Muscle layer of colon (tissue), 2 donors: Measurements from ENCODE around the gene CTSH.
"Not testable (repeated sequence)": the region's sequence is repeated elsewhere in the genome, so short reads cannot be mapped to it uniquely, and the experiment has no call there.

Experiments used
- H3K27ac ChIP-seq: one replicate; pipeline ENCODE4 v1.7.0; 2013; ENCODE audit warnings: low read depth, mild to moderate bottlenecking, low read length, moderate library complexity
- H3K27me3 ChIP-seq, 2 donors: one replicate each; pipeline ENCODE4 v1.7.0; 2013; ENCODE audit warnings: low read length in 2 of 2, mild to moderate bottlenecking in 2 of 2; ENCODE audit not compliant: insufficient read depth in 2 of 2, control insufficient read depth in 1 of 2
- H3K36me3 ChIP-seq: one replicate; pipeline ENCODE4 v1.7.0; 2013; ENCODE audit warnings: mild to moderate bottlenecking, low read length; ENCODE audit not compliant: insufficient read depth
- H3K4me1 ChIP-seq: one replicate; pipeline ENCODE4 v1.7.0; 2013; ENCODE audit warnings: mild to moderate bottlenecking, low read length; ENCODE audit not compliant: insufficient read depth
- H3K4me3 ChIP-seq, 2 donors: one replicate each; pipeline ENCODE4 v1.7.0; 2013; ENCODE audit warnings: low read length in 2 of 2, low read depth in 1 of 2, mild to moderate bottlenecking in 1 of 2, moderate library complexity in 1 of 2
- H3K9ac ChIP-seq: one replicate; pipeline ENCODE4 v1.7.0; 2013; ENCODE audit warnings: low read length
- H3K9me3 ChIP-seq: one replicate; pipeline ENCODE4 v1.7.0; 2013; ENCODE audit warnings: mild to moderate bottlenecking, low read length
- donor health status: abdominal sarcoma.
- donor health status: Adenocarcinoma of cecum.

Gene CTSH

GRCh38 chr15:78872972-78873792 is 71.7 kb downstream of the CTSH start:
- H3K4me3 ChIP-seq = peak overlapping the region; percentile 66 to 77
- H3K27me3 ChIP-seq = no peaks in the 10 kb centered on the region
- H3K27ac ChIP-seq = peak overlapping the region; percentile 94
- peaks cover 32% of the 10 kb centered on the region for H3K4me1 ChIP-seq
- no peaks in the 10 kb centered on the region for H3K36me3 ChIP-seq
- H3K9ac ChIP-seq = peak overlapping the region; percentile 96
- H3K9me3 ChIP-seq = no peaks in the 10 kb centered on the region

GRCh38 chr15:78872155-78872971 is 72.5 kb downstream of the CTSH start, which contains the start of gene MORF4L1:
Gene MORF4L1, plus strand, starts transcription at chr15:78872890. Its CDS starts 128 bp downstream, at chr15:78873018.
- peaks cover 26% of the 10 kb centered on the region for H3K4me1 ChIP-seq
- no peaks in the 10 kb centered on the region for H3K36me3 ChIP-seq
- H3K27me3 ChIP-seq = no peaks in the 10 kb centered on the region
- no peaks in the 10 kb centered on the region for H3K9me3 ChIP-seq
- peak within 1 kb of the TSS; percentile 94 for H3K27ac ChIP-seq
- H3K9ac ChIP-seq = peak within 1 kb of the TSS; percentile 96
- H3K4me3 ChIP-seq = peak within 1 kb of the TSS; percentile 66 to 91

GRCh38 chr15:78871483-78872127 is 73.2 kb downstream of the CTSH start:
- H3K4me3 ChIP-seq = peak overlapping the region in 1 of 2 donors; percentile 91
- H3K4me1 ChIP-seq = peaks cover 21% of the 10 kb centered on the region
- H3K36me3 ChIP-seq, H3K27ac ChIP-seq, H3K9ac ChIP-seq, H3K9me3 ChIP-seq, H3K27me3 ChIP-seq: not testable (repeated sequence)
